CD4-positive, alpha-beta T cell treated with Interleukin-1 beta for 1 hour (primary cell): Measurements from ENCODE around the gene SUGCT.

ENCODE experiments used
- DNase-seq, 2 donors: peaks; one replicate each; pipeline ENCODE4 v3.0.0-alpha.2; 2020 to 2022

SUGCT gene

GRCh38 chr7:40845943-40846342 lies 711.1 kb downstream of the SUGCT start:
- no peak for DNase-seq

GRCh38 chr7:40847921-40848320 lies 713.1 kb downstream of the SUGCT start:
- no peak for DNase-seq

GRCh38 chr7:40848541-40849221 lies 713.9 kb downstream of the SUGCT start:
- DNase-seq, result no peak

- DNase-seq, result no peak
Measured at GRCh38 chr7:40850017-40850416, 715.2 kb downstream of the SUGCT start.

GRCh38 chr7:40851001-40851400 lies 716.2 kb downstream of the SUGCT start:
- no peak for DNase-seq

- DNase-seq, result no peak
Measured at GRCh38 chr7:40859076-40859475, 724.3 kb downstream of the SUGCT start.

GRCh38 chr7:40859965-40860543 lies 725.2 kb downstream of the SUGCT start:
- no peak for DNase-seq

- DNase-seq, result no peak
Measured at GRCh38 chr7:40865441-40866233, 730.8 kb downstream of the SUGCT start.

- no peak for DNase-seq
Measured at GRCh38 chr7:40866601-40867000, 731.8 kb downstream of the SUGCT start.

- DNase-seq, result no peak
Measured at GRCh38 chr7:40870108-40870507, 735.3 kb downstream of the SUGCT start.

- DNase-seq, result no peak
Measured at GRCh38 chr7:40873248-40873647, 738.4 kb downstream of the SUGCT start.

GRCh38 chr7:40874756-40875155 lies 740.0 kb downstream of the SUGCT start:
- no peak for DNase-seq

GRCh38 chr7:40876601-40877000 lies 741.8 kb downstream of the SUGCT start:
- DNase-seq, result no peak

GRCh38 chr7:40879941-40880543 lies 745.2 kb downstream of the SUGCT start:
- DNase-seq, result no peak

GRCh38 chr7:40880581-40880980 lies 745.8 kb downstream of the SUGCT start:
- no peak for DNase-seq

- no peak for DNase-seq
Measured at GRCh38 chr7:40881405-40881926, 746.7 kb downstream of the SUGCT start.

- DNase-seq, result no peak
Measured at GRCh38 chr7:40882071-40882658, 747.4 kb downstream of the SUGCT start.

GRCh38 chr7:40883826-40884225 lies 749.0 kb downstream of the SUGCT start:
- DNase-seq, result no peak

- DNase-seq, result no peak
Measured at GRCh38 chr7:40884241-40884640, 749.4 kb downstream of the SUGCT start.

GRCh38 chr7:40885503-40885902 lies 750.7 kb downstream of the SUGCT start:
- no peak for DNase-seq

GRCh38 chr7:40887099-40887498 lies 752.3 kb downstream of the SUGCT start:
- no peak for DNase-seq

GRCh38 chr7:40888499-40888898 lies 753.7 kb downstream of the SUGCT start:
- DNase-seq, result no peak

GRCh38 chr7:40889099-40889498 lies 754.3 kb downstream of the SUGCT start:
- no peak for DNase-seq
